GM21576 (cell line): ENCODE results near the gene RPS6KA2.

ENCODE experiments used
- ATAC-seq: cut with Tn5 transposase; IDR thresholded peaks from one replicate; pipeline ENCODE4 v1.9.1; 2021; ENCODE audit warnings: mild to moderate bottlenecking, moderate library complexity; ENCODE audit not compliant: unreplicated experiment

RPS6KA2 gene

GRCh38 chr6:166616261-166617238 is 10.5 kb downstream of the RPS6KA2 start:
- ATAC-seq: no peak

DNA sequence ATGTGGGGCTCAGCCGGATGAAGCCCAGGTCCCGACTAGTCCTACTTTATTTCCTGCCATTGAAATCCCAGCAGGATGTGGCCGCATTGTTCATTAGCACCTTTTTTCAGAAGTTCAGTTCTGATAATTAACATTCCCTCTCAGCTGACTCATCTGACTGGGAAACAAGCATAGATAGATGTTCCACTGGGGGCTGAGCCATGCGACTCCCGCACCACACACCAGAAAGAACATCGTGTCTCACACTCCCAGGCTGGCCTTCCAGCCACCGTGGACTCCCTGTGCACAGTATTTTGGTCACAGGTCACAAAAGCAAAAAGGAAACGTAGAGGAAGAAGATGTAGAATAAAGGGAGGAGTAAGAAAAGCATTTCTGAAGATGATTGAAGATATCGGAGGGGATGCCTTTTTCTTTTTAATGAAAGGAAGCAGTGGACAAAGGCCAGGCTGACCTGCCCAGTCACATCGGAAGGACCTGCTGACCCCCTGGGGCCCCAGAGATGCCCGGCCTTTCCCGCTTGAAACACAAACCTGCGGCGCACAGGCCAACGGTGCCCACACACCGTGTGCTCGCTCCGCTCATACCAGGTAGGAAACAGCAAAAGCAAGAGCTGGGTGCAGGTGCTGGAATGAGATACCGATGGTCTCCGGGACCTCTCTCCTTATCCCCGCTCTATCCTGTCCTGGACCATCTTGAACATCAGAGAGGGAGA is 11.8 kb downstream of the RPS6KA2 start:
- no peak for ATAC-seq

DNA sequence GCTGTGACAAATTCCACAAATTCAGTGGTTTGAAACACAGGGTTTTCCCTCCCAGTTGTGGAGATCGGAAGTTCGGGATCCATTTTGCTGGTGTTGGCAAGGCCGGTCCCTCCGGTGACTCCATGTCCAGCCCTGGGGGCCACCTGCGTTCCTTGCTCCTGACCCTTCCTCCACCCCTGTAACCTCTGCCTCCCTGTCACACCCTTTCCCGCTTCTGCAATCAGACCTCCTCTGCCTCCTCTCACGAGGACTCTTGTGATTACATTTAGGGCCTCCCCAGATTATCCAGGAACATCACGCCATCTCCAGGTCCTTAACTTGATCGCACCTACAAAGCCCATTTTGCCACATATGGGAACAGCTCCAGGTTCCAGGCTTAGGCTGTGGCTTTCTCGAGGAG is 12.5 kb downstream of the RPS6KA2 start:
- no peak for ATAC-seq

GRCh38 chr6:166614171-166614583 is 12.9 kb downstream of the RPS6KA2 start:
- ATAC-seq: no peak

GRCh38 chr6:166613027-166613426 is 14.0 kb downstream of the RPS6KA2 start:
- no peak for ATAC-seq

GRCh38 chr6:166612471-166612881 is 14.6 kb downstream of the RPS6KA2 start:
- ATAC-seq: no peak

DNA sequence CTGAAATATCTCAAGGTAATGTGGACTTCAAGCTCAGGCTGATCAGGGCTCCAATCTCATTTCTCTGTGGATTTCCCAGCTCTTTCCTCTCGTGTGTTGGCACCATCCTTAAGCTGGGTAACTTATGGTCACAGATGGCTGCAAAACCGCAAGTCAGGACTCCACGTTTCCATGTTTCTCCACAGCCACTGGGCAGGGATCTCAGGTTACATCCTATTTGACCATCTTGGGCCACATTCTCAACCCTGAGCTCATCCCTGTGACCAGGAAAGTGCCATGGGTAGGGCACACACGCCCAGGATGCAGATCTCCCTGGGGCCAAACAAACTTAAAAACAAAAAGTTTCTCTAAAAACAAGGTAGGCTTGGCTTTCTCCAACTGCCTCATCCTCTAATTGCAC is 15.4 kb downstream of the RPS6KA2 start:
- no peak for ATAC-seq

- no peak for ATAC-seq
Observed at GRCh38 chr6:166610069-166610468, 17.0 kb downstream of the RPS6KA2 start.

GRCh38 chr6:166608774-166609173 is 18.3 kb downstream of the RPS6KA2 start:
- no peak for ATAC-seq

- no peak for ATAC-seq
Observed at GRCh38 chr6:166605752-166606151, 21.3 kb downstream of the RPS6KA2 start.

- no peak for ATAC-seq
Observed at GRCh38 chr6:166604911-166605310, 22.1 kb downstream of the RPS6KA2 start.

DNA sequence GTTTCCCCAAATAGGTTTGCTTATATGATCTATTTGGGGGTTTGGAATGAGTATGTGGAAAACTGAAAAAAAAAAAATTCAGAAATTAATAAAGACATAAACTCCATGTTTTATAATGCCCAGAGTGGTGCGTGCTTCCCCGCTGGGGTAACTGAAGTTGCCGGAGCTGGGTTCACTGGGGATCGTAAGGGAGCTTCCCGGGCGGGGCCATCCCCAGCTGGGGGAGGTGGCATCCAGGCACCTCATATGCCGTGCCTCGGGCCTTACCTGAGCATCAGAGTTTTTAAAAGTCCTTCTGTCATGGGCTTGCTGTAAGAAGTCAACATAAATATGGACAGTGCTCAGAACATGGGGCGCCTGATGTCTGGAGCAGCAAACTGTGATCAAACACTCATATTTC is 22.7 kb downstream of the RPS6KA2 start:
- ATAC-seq: no peak

DNA sequence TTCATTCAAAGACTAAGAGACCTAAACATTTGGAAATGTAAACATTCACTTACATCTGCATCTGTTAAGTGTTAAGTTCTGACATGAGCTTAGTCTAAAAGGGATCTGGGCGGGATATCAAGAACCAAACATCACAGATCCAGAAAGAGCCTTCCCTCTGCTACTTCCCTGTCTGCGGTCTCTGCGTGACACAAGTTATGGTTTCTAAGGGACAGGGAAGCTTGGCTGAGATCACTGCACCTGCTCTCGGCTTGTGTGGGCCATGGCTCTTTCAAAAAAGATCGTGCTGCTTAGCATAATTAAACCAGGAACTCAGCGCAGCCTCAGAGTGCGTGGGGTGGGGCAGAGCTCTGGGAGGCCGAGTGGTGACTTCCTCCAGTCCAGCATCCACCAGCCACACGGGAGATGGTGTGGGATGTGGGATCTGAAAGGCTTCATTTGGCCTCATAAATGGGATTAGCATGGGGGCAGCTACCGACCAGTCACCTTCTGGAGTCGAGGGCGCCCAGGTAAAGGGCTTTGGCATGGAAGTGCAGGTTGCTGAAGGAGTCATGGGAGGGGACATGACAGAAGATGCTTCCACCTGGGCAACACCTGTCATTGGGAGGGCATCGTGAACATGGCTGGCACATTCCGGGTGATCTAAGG is 23.9 kb downstream of the RPS6KA2 start:
- no peak for ATAC-seq

GRCh38 chr6:166601956-166602355 is 25.1 kb downstream of the RPS6KA2 start:
- no peak for ATAC-seq

- ATAC-seq: no peak
Observed at GRCh38 chr6:166600931-166601330, 26.1 kb downstream of the RPS6KA2 start.

DNA sequence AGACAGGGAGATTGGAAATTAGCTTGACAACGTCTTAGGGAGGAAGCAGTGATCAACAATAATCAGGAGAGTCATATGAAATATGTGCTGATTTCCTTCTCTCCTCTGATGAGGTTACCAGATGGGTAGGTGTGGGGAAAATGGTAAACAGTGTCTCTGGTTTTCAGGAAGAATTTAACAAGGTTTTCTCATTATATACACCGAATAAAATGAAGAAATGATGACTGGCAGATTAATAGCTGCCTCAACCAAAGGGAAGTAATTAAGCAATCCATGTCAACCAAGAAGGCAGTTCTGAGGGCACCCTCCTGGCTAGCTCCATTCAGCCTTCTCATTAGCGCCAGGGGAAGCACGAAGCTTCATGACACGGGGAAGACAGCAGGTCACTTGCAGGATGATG is 27.8 kb downstream of the RPS6KA2 start:
- ATAC-seq: no peak

- no peak for ATAC-seq
Observed at GRCh38 chr6:166598441-166599138, 28.5 kb downstream of the RPS6KA2 start.

DNA sequence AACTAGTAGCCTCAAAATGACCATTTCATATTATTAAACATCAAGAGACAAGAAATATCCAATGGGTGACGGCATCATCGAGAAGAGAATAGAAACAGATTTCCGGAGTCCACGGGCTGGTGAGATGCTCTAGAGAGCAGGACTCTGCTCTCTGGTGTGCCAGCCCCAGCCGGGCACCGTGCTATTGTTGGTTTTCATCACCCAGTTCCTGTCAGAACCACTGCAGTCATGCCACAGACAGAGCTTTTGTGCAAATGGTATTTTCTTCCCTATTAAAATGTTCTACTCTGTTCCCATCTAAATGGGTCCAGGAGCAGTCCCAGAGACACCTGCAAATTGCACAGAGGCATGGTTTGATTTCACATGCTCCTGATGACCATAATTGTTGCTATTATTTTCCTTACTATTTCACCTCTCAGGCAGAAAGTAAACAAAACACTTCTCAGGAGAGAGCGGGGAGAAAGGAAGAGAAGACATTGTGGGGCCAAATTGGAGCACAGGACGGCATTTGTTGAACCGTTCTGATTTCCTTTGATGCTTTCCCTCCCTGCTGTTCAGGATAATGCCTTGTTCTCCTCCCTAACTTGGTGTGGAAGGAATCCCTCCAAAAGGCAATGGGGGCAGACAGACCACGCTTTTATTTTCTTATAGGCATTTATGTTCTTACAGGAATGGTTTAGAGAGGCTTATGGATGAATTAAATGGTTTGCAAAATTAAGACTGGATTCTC is 29.2 kb downstream of the RPS6KA2 start:
- no peak for ATAC-seq

DNA sequence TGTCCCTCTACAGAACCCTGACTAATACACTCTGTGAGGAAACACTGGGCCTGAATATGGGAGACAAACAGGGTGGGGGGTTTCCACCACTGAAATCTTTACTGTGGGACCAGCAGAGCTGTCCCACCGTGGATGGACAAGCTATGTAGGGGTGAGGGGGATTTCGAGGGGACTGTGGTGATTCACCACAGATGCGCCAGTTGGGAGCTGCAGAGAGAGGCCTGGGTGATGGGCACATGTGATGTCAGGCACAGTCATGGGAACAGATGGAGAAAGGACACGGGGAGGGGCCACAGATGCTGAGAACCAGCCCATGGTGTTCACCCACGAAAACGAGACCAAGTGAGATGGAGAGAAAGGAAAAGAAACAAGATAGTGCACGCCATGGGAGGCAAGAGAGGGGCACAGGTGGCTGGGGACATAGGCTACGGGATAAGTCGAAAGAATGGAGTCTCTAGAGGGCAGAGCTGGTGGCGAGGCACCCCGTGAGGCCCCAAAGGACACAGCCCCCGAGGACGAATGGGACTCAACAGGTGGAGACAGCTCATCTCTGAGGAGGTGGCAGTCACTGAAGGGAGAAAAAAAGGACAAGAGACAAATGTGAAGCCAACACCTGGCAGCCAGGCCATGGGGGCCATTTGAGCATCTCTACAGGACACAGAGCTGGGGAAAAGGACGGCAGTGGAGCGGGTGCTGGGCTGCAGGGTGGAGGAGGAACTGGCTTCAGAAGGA is 30.1 kb downstream of the RPS6KA2 start:
- ATAC-seq: no peak

DNA sequence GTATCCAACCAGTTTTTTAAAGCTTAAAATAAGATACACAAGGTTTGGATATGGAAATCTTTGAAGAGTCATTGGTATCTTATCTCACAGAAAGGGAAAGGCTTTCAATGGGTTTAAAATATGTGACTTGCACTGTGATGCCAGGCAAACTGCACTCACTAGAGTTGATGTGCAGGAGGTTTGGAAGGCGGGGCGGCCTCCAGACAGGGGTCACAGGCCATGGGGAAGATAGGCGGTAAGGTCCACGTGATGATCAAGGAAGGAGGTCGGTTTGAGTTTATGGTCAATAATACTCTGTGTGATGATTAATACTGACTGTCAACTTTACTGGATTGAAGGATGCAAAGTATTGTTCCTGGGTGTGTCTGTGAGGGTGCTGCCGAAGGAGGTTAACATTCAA is 31.1 kb downstream of the RPS6KA2 start:
- ATAC-seq: no peak
